H1 (cell line): ENCODE data around the gene TCEAL1. TPM values are rescaled to one million over a fixed set of nuclear protein-coding genes. Genes with fewer than 3 reads are reported as not detected.

ENCODE experiments used
- CBX8 ChIP-seq: fragments of 300-800, 300-1000 bp; sonication (generic); IDR thresholded peaks from 2 replicates; pipeline ENCODE4 v1.7.1; 2016; ENCODE audit warnings: low read depth, low read length, borderline replicate concordance
- CHD2 ChIP-seq: IDR thresholded peaks from 2 replicates; pipeline ENCODE4 v1.6.1; 2012; ENCODE audit warnings: low read length, improper control_type of control experiment
- CREB1 ChIP-seq: IDR thresholded peaks from 2 replicates; pipeline ENCODE4 v1.6.1; 2012; ENCODE audit warnings: inconsistent platforms
- CTCF ChIP-seq, 3 experiments: IDR thresholded peaks; 1 replicate in 2 of 3; 2 replicates in 1 of 3; pipeline versions ENCODE4 v1.5.1 to v1.6.1; 2011; ENCODE audit warnings: low read length in 3 of 3, mild to moderate bottlenecking in 3 of 3, inconsistent platforms in 2 of 3, low read depth in 1 of 3, moderate library complexity in 1 of 3; ENCODE audit not compliant: insufficient read depth in 1 of 3; ENCODE audit errors: control extremely low read depth in 1 of 3
- EGR1 ChIP-seq: IDR thresholded peaks from 2 replicates; pipeline ENCODE4 v1.6.1; 2011; ENCODE audit warnings: low read depth, low read length, borderline replicate concordance
- EZH2 ChIP-seq: fragments of 200-600 bp; sonication (generic); IDR thresholded peaks from 2 replicates; pipeline ENCODE4 v1.7.1; 2012; ENCODE audit warnings: low read depth, mild to moderate bottlenecking, moderate library complexity, low read length, inconsistent platforms; ENCODE audit not compliant: severe bottlenecking
- HDAC2 ChIP-seq, 2 experiments: fragments of 300-600 bp in 1 of 2; sonication (generic) in 1 of 2; IDR thresholded peaks; 2 replicates each; pipeline ENCODE4 v1.6.1; 2011 to 2012; ENCODE audit warnings: low read depth in 2 of 2, low read length in 2 of 2, mild to moderate bottlenecking in 2 of 2, moderate library complexity in 2 of 2, borderline replicate concordance in 1 of 2, inconsistent platforms in 1 of 2
- KDM4A ChIP-seq: IDR thresholded peaks from one replicate; pipeline ENCODE4 v1.7.1; 2012; ENCODE audit warnings: low read depth, mild to moderate bottlenecking, moderate library complexity, low read length, inconsistent platforms; ENCODE audit not compliant: severe bottlenecking
- PHF8 ChIP-seq: fragments of 200-600 bp; sonication (generic); conservative IDR thresholded peaks from 2 replicates; pipeline ENCODE4 v1.7.1; 2012; ENCODE audit warnings: low read depth, mild to moderate bottlenecking, inconsistent platforms, low read length, moderate library complexity
- RBBP5 ChIP-seq: IDR thresholded peaks from 2 replicates; pipeline ENCODE4 v1.7.1; 2012; ENCODE audit warnings: low read depth, mild to moderate bottlenecking, inconsistent platforms, low read length, moderate library complexity, borderline replicate concordance
- RFX5 ChIP-seq: IDR thresholded peaks from 2 replicates; pipeline ENCODE4 v1.6.1; 2011; ENCODE audit warnings: low read depth, low read length, improper control_type of control experiment, borderline replicate concordance
- SP2 ChIP-seq: IDR thresholded peaks from 2 replicates; pipeline ENCODE4 v1.6.1; 2012; ENCODE audit warnings: mild to moderate bottlenecking, low read length, inconsistent platforms
- SP4 ChIP-seq: IDR thresholded peaks from 2 replicates; pipeline ENCODE4 v1.6.1; 2012; ENCODE audit warnings: low read length, inconsistent platforms
- SUZ12 ChIP-seq: fragments of 200-600 bp; sonication (generic); IDR thresholded peaks from 2 replicates; pipeline ENCODE4 v1.6.1; 2012; ENCODE audit warnings: mild to moderate bottlenecking, inconsistent platforms, low read length, moderate library complexity, mixed read lengths
- TAF1 ChIP-seq: IDR thresholded peaks from 2 replicates; pipeline ENCODE4 v1.6.1; 2011; ENCODE audit warnings: mild to moderate bottlenecking, low read depth, low read length
- TCF12 ChIP-seq: IDR thresholded peaks from 2 replicates; pipeline ENCODE4 v1.6.1; 2011; ENCODE audit warnings: low read depth, mild to moderate bottlenecking, low read length
- TEAD4 ChIP-seq: IDR thresholded peaks from 2 replicates; pipeline ENCODE4 v1.6.1; 2012; ENCODE audit warnings: low read depth, low read length, inconsistent platforms, mixed read lengths
- USF2 ChIP-seq: IDR thresholded peaks from 2 replicates; pipeline ENCODE4 v1.6.1; 2011; ENCODE audit warnings: low read length, improper control_type of control experiment
- ZNF274 ChIP-seq: IDR thresholded peaks from 2 replicates; pipeline ENCODE4 v1.7.0; 2012; ENCODE audit warnings: low read length, borderline replicate concordance; ENCODE audit errors: extremely low read depth
- polyA plus RNA-seq, 7 experiments: library from polyadenylated mRNA; depleted of rRNA in 3 of 7; stranded (reverse) in 5 of 7; unstranded in 2 of 7; fragments of >200 nt in 5 of 7; fragments of 200-250 nt in 2 of 7; gene quantifications; 1 replicate in 5 of 7; 2 replicates in 1 of 7; 4 replicates in 1 of 7; pipeline versions ENCODE4 v1.2.1 to v1.2.3, GENCODE V29; 2011 to 2013; ENCODE audit warnings: missing spikeins in 2 of 7, mixed read lengths in 2 of 7
- total RNA-seq: library from RNA; stranded (reverse); fragmentation: NEBNext Ultra II Directional; extraction: Animal tissue kit (Norgen Biotek cat#: 25700); gene quantifications from 2 replicates; pipeline ENCODE4 v1.2.1, GENCODE V29; 2021

The TCEAL1 gene
- total and polyA plus RNA-seq, 2 of the 8 experiments (the other 6 are each of a cell fraction or from before 2014, with no cell fraction given): 3.9 to 4.1 TPM

GRCh38 chrX:103629318-103630170 lies 769 bp downstream of the TCEAL1 start (continued):
- TF ChIP-seq TCF12: no peak
- no peak for TF ChIP-seq EZH2
- TF ChIP-seq PHF8: no peak; the same call in 1 of the 2 replicates
- TF ChIP-seq CTCF (IDR thresholded peaks at IDR 0.05; ENCODE audit: control extremely low read depth in 1 of 3, insufficient read depth in 1 of 3, low read depth in 1 of 3, low read length in 3 of 3): peak; percentile 31 to 56 (median 50)
- no peak for TF ChIP-seq SUZ12
- no peak for TF ChIP-seq CBX8
- no peak for TF ChIP-seq CHD2
- TF ChIP-seq TAF1: peak; percentile 36; the same call in 1 of the 2 replicates
- no peak for TF ChIP-seq TEAD4
- TF ChIP-seq CREB1: no peak
- TF ChIP-seq RFX5: no peak
- no peak for TF ChIP-seq SP2
- no peak for TF ChIP-seq HDAC2 (IDR thresholded peaks at IDR 0.05; ENCODE audit: borderline replicate concordance in 1 of 2, low read depth in 2 of 2, low read length in 2 of 2)
- TF ChIP-seq SP4: no peak
- no peak for TF ChIP-seq EGR1
- no peak for TF ChIP-seq ZNF274
- 0 out of 2 replicates have a peak, but pooled peaks have one; percentile 24 for TF ChIP-seq RBBP5
- TF ChIP-seq KDM4A: peak; percentile 37
- TF ChIP-seq USF2: no peak
